Caco-2 (cell line): Measurements from ENCODE around the gene YES1. TPM values are rescaled to one million over a fixed set of nuclear protein-coding genes. Genes with fewer than 3 reads are reported as not detected.

ENCODE experiments used
- BruUV-seq: library from RNA; stranded (reverse); fragments of 400-500 nt; replicated peaks from 2 replicates; lab custom pipeline; 2021; lab: Mats Ljungman, UMichigan
- CTCF ChIA-PET: fragments of 300-600 bp; sonication (Branson Sonifier 250); formaldehyde crosslinking; loops from one replicate; lab custom pipeline; 2022; ENCODE audit warnings: antibody characterized with exemption; lab: Charles Lee
- POLR2A ChIA-PET: fragments of 300-600 bp; sonication (Branson Sonifier 250); formaldehyde crosslinking; loops from one replicate; lab custom pipeline; 2022; ENCODE audit warnings: antibody characterized with exemption; lab: Charles Lee
- DNase-seq, 2 experiments: peaks; one replicate each; pipeline versions ENCODE4 v3.0.0 to v3.0.0-alpha.2; 2020 to 2022
- H3K27me3 ChIP-seq: replicated peaks from 2 replicates; pipeline ENCODE4 v1.6.0; 2011; ENCODE audit warnings: low read length; ENCODE audit not compliant: control insufficient read depth, insufficient read depth
- H3K36me3 ChIP-seq: 2 replicates; pipeline ENCODE4 v1.5.1; 2011; ENCODE audit warnings: low read length; ENCODE audit not compliant: control insufficient read depth, insufficient read depth
- H3K4me1 ChIP-seq: fragments of 250-450 bp; sonication (Bioruptor Pico); 2 replicates; pipeline ENCODE4 v1.5.1; 2020; ENCODE audit warnings: mild to moderate bottlenecking
- H3K4me3 ChIP-seq: 2 replicates; pipeline ENCODE4 v1.5.1; 2011; ENCODE audit warnings: low read depth, mild to moderate bottlenecking, control low read depth, low read length
- H3K9me3 ChIP-seq: fragments of 250-450 bp; sonication (Bioruptor Pico); 2 replicates; pipeline ENCODE4 v1.5.1; 2020; ENCODE audit warnings: mild to moderate bottlenecking, moderate library complexity
- H3K27ac Mint-ChIP-seq: one replicate; pipeline ENCODE4 v1.8.0; 2022; ENCODE audit warnings: mixed read lengths; ENCODE audit not compliant: unreplicated experiment
- H3K27me3 Mint-ChIP-seq: one replicate; pipeline ENCODE4 v1.8.0; 2022; ENCODE audit warnings: mixed read lengths; ENCODE audit not compliant: insufficient read depth, unreplicated experiment
- H3K36me3 Mint-ChIP-seq: one replicate; pipeline ENCODE4 v1.8.0; 2022; ENCODE audit warnings: mild to moderate bottlenecking, mixed read lengths; ENCODE audit not compliant: insufficient read depth, unreplicated experiment
- H3K4me1 Mint-ChIP-seq: one replicate; pipeline ENCODE4 v1.8.0; 2022; ENCODE audit warnings: low read depth, mixed read lengths; ENCODE audit not compliant: unreplicated experiment
- H3K4me3 Mint-ChIP-seq: one replicate; pipeline ENCODE4 v1.8.0; 2022; ENCODE audit warnings: mild to moderate bottlenecking, moderate library complexity, mixed read lengths; ENCODE audit not compliant: unreplicated experiment
- H3K9me3 Mint-ChIP-seq: one replicate; pipeline ENCODE4 v1.8.0; 2022; ENCODE audit warnings: mixed read lengths; ENCODE audit not compliant: unreplicated experiment
- intact Hi-C: fragments of 100-400 bp; cut with micrococcal nuclease; formaldehyde crosslinking; loops from one replicate; pipeline ENCODE4 v1.10.0; 2022; ENCODE audit not compliant: unreplicated experiment
- total RNA-seq: library from RNA; stranded (reverse); gene quantifications from 2 replicates; pipeline ENCODE4 v1.2.3, GENCODE V29; 2022
- TF ChIP-seq, protein P1 (sequence below), 2 experiments: fragments of 200-600 bp in 1 of 2; IDR thresholded peaks; 1 replicate in 1 of 2; 2 replicates in 1 of 2; pipeline versions ENCODE4 v1.5.1 to v1.8.0; 2011 to 2022; ENCODE audit warnings: antibody characterized with exemption in 1 of 2, control low read depth in 1 of 2, inconsistent platforms in 1 of 2, low read depth in 1 of 2, low read length in 1 of 2, mild to moderate bottlenecking in 1 of 2, moderate library complexity in 1 of 2; ENCODE audit not compliant: insufficient read depth in 1 of 2, severe bottlenecking in 1 of 2, unreplicated experiment in 1 of 2

Gene YES1
- total RNA-seq, 1 experiment from 2014 or later = 95.0 TPM

DNA sequence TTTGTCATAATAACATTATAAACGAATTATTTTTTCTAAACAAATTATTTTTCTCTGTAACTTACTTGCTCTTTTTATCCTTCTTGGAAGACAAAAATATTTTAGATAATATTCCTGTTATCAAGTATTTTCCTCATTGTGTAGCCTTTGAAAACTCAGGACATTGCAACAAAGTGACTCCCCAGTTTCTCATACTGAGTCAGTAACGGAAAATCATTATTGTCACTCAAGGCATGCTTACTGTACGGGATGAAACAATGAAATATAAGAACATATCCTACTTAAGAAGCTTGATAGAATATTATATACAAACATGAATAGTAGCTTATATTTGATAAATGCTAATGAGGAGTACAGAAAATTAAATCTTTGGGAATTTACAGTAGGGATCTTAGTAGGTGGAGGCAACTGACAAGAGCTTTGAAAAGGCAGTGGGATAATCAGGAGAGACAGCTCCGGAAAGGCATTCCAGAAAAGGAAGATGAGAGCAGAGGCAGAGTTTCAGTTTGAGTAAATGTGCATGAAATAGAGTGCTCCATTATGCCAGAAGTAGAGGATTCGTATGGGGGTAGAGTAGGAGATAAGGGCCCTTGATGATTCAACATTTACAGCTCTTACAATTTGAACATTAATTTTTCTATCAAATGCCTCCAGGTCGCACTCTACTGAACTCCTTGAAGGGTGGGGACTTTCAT is 14.0 kb upstream of the YES1 start:
- POLR2A ChIA-PET = no interaction called here
- Histone ChIP-seq H3K9me3 (no peaks in the 10 kb centered on the region), H3K4me3 (no peak overlapping the region), H3K27me3 (no peaks in the 10 kb centered on the region), H3K4me1 (no peaks in the 10 kb centered on the region), H3K36me3 (no peaks in the 10 kb centered on the region)
- no peaks in the 10 kb centered on the region for H3K4me1 Mint-ChIP-seq
- no peaks in the 10 kb centered on the region for H3K36me3 Mint-ChIP-seq
- intact Hi-C loops = no loop called here
- H3K27ac Mint-ChIP-seq = no peak overlapping the region
- BruUV-seq = no TSS peak
- DNase-seq = no peak
- H3K27me3 Mint-ChIP-seq = no peaks in the 10 kb centered on the region
- CTCF ChIA-PET = no interaction called here
- no peaks in the 10 kb centered on the region for H3K9me3 Mint-ChIP-seq
- TF ChIP-seq, protein P1, sequence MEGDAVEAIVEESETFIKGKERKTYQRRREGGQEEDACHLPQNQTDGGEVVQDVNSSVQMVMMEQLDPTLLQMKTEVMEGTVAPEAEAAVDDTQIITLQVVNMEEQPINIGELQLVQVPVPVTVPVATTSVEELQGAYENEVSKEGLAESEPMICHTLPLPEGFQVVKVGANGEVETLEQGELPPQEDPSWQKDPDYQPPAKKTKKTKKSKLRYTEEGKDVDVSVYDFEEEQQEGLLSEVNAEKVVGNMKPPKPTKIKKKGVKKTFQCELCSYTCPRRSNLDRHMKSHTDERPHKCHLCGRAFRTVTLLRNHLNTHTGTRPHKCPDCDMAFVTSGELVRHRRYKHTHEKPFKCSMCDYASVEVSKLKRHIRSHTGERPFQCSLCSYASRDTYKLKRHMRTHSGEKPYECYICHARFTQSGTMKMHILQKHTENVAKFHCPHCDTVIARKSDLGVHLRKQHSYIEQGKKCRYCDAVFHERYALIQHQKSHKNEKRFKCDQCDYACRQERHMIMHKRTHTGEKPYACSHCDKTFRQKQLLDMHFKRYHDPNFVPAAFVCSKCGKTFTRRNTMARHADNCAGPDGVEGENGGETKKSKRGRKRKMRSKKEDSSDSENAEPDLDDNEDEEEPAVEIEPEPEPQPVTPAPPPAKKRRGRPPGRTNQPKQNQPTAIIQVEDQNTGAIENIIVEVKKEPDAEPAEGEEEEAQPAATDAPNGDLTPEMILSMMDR (IDR thresholded peaks at IDR 0.05; ENCODE audit: insufficient read depth in 1 of 2, low read depth in 1 of 2, low read length in 1 of 2, severe bottlenecking in 1 of 2, unreplicated experiment in 1 of 2) = no peak
- no peak overlapping the region for H3K4me3 Mint-ChIP-seq

DNA sequence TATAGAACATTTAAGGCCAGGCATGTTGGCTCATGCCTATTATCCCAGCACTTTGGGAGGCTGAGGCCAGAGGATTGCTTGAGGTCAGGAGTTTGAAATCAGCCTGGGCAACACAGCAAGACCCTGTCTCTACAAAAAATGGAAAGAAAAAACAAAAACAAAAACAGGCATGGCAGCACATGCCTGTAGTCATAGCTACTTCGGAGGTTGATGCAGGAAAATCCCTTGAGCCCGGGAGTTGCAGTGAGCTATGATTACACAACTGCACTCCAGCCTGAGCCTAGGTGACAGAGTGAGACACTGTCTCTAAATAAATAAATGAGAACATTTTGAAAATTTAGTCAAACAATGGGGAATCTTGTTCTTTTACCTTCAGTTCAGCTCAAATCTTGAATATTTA is 12.1 kb upstream of the YES1 start:
- ChIA-PET CTCF (interaction anchor here (0.7 to 0.8 kb wide), 3 partner anchors 15 to 1701 kb away, joined by 3 to 4 read pairs (median 3); no protein-coding TSS in a partner anchor), POLR2A (no interaction called here)
- Histone ChIP-seq H3K9me3 (no peaks in the 10 kb centered on the region), H3K36me3 (no peaks in the 10 kb centered on the region), H3K4me3 (no peak overlapping the region), H3K27me3 (no peaks in the 10 kb centered on the region), H3K4me1 (no peaks in the 10 kb centered on the region)
- no TSS peak for BruUV-seq
- no peak overlapping the region for H3K4me3 Mint-ChIP-seq
- H3K9me3 Mint-ChIP-seq = no peaks in the 10 kb centered on the region
- TF ChIP-seq, protein P1 (IDR thresholded peaks at IDR 0.05; ENCODE audit: insufficient read depth in 1 of 2, low read depth in 1 of 2, low read length in 1 of 2, severe bottlenecking in 1 of 2, unreplicated experiment in 1 of 2) = no peak
- no peaks in the 10 kb centered on the region for H3K4me1 Mint-ChIP-seq
- H3K27me3 Mint-ChIP-seq = no peaks in the 10 kb centered on the region
- H3K27ac Mint-ChIP-seq = no peak overlapping the region
- no peak for DNase-seq
- intact Hi-C loops = no loop called here
- no peaks in the 10 kb centered on the region for H3K36me3 Mint-ChIP-seq

DNA sequence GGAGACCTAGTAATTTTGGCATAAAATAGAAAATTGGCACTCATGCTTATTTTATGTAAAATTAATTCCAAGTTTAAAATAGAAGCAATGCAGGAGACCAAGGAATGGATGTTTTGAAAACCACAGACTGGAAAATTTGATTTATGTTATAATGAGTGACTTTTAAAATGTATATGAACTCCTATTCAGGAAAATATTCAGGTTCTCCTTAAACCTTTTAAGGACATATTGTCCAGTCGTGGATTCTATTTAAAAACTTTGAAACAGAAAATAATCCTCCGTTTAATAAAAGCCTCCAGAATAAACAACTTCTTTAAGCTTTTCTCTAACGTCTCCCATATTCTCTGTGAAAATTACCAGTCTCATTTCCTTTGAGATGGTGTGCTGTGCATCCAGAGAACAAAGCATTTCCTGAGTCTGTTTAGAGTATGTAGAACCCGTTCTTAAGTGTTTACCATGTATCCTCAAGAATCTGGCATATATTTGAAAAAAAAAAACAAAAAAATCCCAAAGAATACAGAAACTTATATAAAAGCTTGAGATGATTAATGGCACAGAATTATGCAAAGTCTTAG is 8.6 kb upstream of the YES1 start:
- POLR2A ChIA-PET = no interaction called here
- no peak for DNase-seq
- TF ChIP-seq, protein P1 (IDR thresholded peaks at IDR 0.05; ENCODE audit: insufficient read depth in 1 of 2, low read depth in 1 of 2, low read length in 1 of 2, severe bottlenecking in 1 of 2, unreplicated experiment in 1 of 2) = no peak
- no peak overlapping the region for H3K4me3 Mint-ChIP-seq
- H3K9me3 ChIP-seq = no peaks in the 10 kb centered on the region
- H3K36me3 ChIP-seq = no peaks in the 10 kb centered on the region
- intact Hi-C loops = no loop called here
- H3K4me3 ChIP-seq = no peak overlapping the region
- no peaks in the 10 kb centered on the region for H3K4me1 Mint-ChIP-seq
- BruUV-seq = no TSS peak
- no peaks in the 10 kb centered on the region for H3K9me3 Mint-ChIP-seq
- no peaks in the 10 kb centered on the region for H3K27me3 Mint-ChIP-seq
- no peak overlapping the region for H3K27ac Mint-ChIP-seq
- H3K36me3 Mint-ChIP-seq = no peaks in the 10 kb centered on the region
- CTCF ChIA-PET = no interaction called here
- no peaks in the 10 kb centered on the region for H3K4me1 ChIP-seq
- no peaks in the 10 kb centered on the region for H3K27me3 ChIP-seq
